Endodermal cell (in vitro differentiated cells): ENCODE data around the gene HEY2. TPM values are rescaled to one million over a fixed set of nuclear protein-coding genes. Genes with fewer than 3 reads are reported as not detected.
"Not testable (repeated sequence)": the region's sequence is repeated elsewhere in the genome, so short reads cannot be mapped to it uniquely, and the experiment has no call there.

ENCODE experiments used
- DNase-seq: peaks from one replicate; pipeline ENCODE4 v3.0.0-alpha.2; 2017
- H3K27ac ChIP-seq: 2 replicates; pipeline ENCODE4 v1.5.1; 2013; ENCODE audit warnings: mild to moderate bottlenecking, low read depth, low read length, moderate library complexity
- H3K27me3 ChIP-seq: 2 replicates; pipeline ENCODE4 v1.6.1; 2013; ENCODE audit warnings: mild to moderate bottlenecking, low read length, moderate library complexity; ENCODE audit not compliant: insufficient read depth, control insufficient read depth, poor library complexity, severe bottlenecking
- H3K36me3 ChIP-seq: 2 replicates; pipeline ENCODE4 v1.7.0; 2013; ENCODE audit warnings: mild to moderate bottlenecking, low read length, moderate library complexity; ENCODE audit not compliant: control insufficient read depth, insufficient read depth
- H3K4me1 ChIP-seq: one replicate; pipeline ENCODE4 v1.7.0; 2013; ENCODE audit warnings: low read length; ENCODE audit not compliant: control insufficient read depth, insufficient read depth
- H3K4me3 ChIP-seq: 2 replicates; pipeline ENCODE4 v1.5.1; 2013; ENCODE audit warnings: mild to moderate bottlenecking, low read length, moderate library complexity
- H3K9ac ChIP-seq: 2 replicates; pipeline ENCODE4 v1.6.1; 2013; ENCODE audit warnings: mild to moderate bottlenecking, low read length, moderate library complexity; ENCODE audit not compliant: poor library complexity, severe bottlenecking; ENCODE audit errors: extremely low read depth
- H3K9me3 ChIP-seq: 2 replicates; pipeline ENCODE4 v1.6.1; 2013; ENCODE audit warnings: mild to moderate bottlenecking, low read length, moderate library complexity; ENCODE audit not compliant: control insufficient read depth
- H3K27ac Mint-ChIP-seq: 2 replicates; pipeline ENCODE4 v1.8.0; 2020; ENCODE audit warnings: mixed read lengths
- H3K27me3 Mint-ChIP-seq: 2 replicates; pipeline ENCODE4 v1.8.0; 2021; ENCODE audit warnings: mild to moderate bottlenecking, mixed read lengths; ENCODE audit not compliant: insufficient read depth
- H3K36me3 Mint-ChIP-seq: 2 replicates; pipeline ENCODE4 v1.8.0; 2020; ENCODE audit warnings: low read depth, mixed read lengths
- H3K4me1 Mint-ChIP-seq: 2 replicates; pipeline ENCODE4 v1.8.0; 2020; ENCODE audit warnings: mixed read lengths
- H3K4me3 Mint-ChIP-seq: 2 replicates; pipeline ENCODE4 v1.8.0; 2020; ENCODE audit warnings: mild to moderate bottlenecking, moderate library complexity, mixed read lengths
- H3K9me3 Mint-ChIP-seq: 2 replicates; pipeline ENCODE4 v1.8.0; 2020; ENCODE audit warnings: mild to moderate bottlenecking, mixed read lengths
- CTCF ChIP-seq: fragments of 200-600 bp; sonication (generic); conservative IDR thresholded peaks from 2 replicates; pipeline ENCODE4 v1.5.0; 2021; ENCODE audit warnings: antibody characterized with exemption, mild to moderate bottlenecking
- WGBS, 2 experiments: methylation state at CpG; one replicate each; pipeline versions ENCODE4 v1.1.5 to v1.1.7; 2013; ENCODE audit warnings: missing lambda C conversion rate in 2 of 2, mixed read lengths in 1 of 2; ENCODE audit not compliant: insufficient coverage in 1 of 2, insufficient read length in 1 of 2; 5-methylcytosine and 5-hydroxymethylcytosine counted together
- total RNA-seq, 2 donors: library from RNA; stranded (reverse); fragmentation: NEBNext Ultra II Directional in 1 of 2; extraction: Animal tissue kit (Norgen Biotek cat#: 25700) in 1 of 2; gene quantifications; 2 replicates in 1 of 2; 3 replicates in 1 of 2; pipeline ENCODE4 v1.2.1, GENCODE V29; 2021

HEY2 gene
- total RNA-seq, 2 donors from 2014 or later: 2.3 to 4.3 TPM

GRCh38 chr6:125802383-125802782 lies 53.0 kb downstream of the HEY2 start:
- no peaks in the 10 kb centered on the region for H3K27me3 Mint-ChIP-seq
- no peak for DNase-seq
- no peak for TF ChIP-seq CTCF
- Histone ChIP-seq H3K4me1 (no peaks in the 10 kb centered on the region), H3K9ac (no peak overlapping the region), H3K9me3 (no peaks in the 10 kb centered on the region), H3K36me3 (no peaks in the 10 kb centered on the region), H3K27me3 (no peaks in the 10 kb centered on the region), H3K4me3 (no peak overlapping the region), H3K27ac (no peak overlapping the region)
- H3K27ac Mint-ChIP-seq: no peak overlapping the region
- no peaks in the 10 kb centered on the region for H3K9me3 Mint-ChIP-seq
- H3K4me3 Mint-ChIP-seq: no peak overlapping the region
- H3K36me3 Mint-ChIP-seq: no peaks in the 10 kb centered on the region
- no peaks in the 10 kb centered on the region for H3K4me1 Mint-ChIP-seq
- 90 to 91% methylated on average over 2 of the region's 2 CpGs for WGBS, 2 experiments

- H3K4me1 ChIP-seq: no peaks in the 10 kb centered on the region
- no peaks in the 10 kb centered on the region for H3K4me1 Mint-ChIP-seq
- H3K27ac Mint-ChIP-seq: no peak overlapping the region
- TF ChIP-seq CTCF: no peak
- 86% methylated on average over 2 to 4 of the region's 4 CpGs for WGBS, 2 experiments
- H3K9me3 ChIP-seq: no peaks in the 10 kb centered on the region
- no peaks in the 10 kb centered on the region for H3K9me3 Mint-ChIP-seq
- no peak for DNase-seq
- H3K36me3 Mint-ChIP-seq: no peaks in the 10 kb centered on the region
- H3K36me3 ChIP-seq: no peaks in the 10 kb centered on the region
- no peaks in the 10 kb centered on the region for H3K27me3 ChIP-seq
- no peak overlapping the region for H3K4me3 ChIP-seq
- no peak overlapping the region for H3K9ac ChIP-seq
- no peak overlapping the region for H3K27ac ChIP-seq
- no peak overlapping the region for H3K4me3 Mint-ChIP-seq
- no peaks in the 10 kb centered on the region for H3K27me3 Mint-ChIP-seq
Observed at GRCh38 chr6:125802943-125803377, 53.5 kb downstream of the HEY2 start.

DNA sequence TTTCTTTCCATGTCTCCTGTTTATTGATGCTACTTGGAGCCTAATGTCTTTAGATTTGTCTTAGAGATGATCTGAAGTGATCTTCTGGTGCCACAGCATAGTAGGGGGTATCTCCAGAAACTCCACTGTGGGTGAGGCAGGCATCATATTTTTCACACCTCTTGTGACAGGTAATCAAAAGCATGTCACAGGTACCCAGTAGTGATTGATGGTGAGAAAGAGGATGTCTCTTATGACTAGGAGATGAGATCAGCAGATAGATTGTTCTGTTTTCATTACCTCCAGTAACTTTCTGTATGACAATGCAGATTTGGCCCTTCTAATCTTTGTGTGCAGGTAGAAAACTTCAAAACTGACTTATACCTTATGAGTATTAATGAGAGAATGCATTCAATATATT lies 54.8 kb downstream of the HEY2 start:
- TF ChIP-seq CTCF: no peak
- Mint-ChIP-seq H3K27ac (no peak overlapping the region), H3K4me1 (no peaks in the 10 kb centered on the region), H3K9me3 (no peaks in the 10 kb centered on the region), H3K4me3 (no peak overlapping the region), H3K36me3 (no peaks in the 10 kb centered on the region), H3K27me3 (no peaks in the 10 kb centered on the region)
- Histone ChIP-seq H3K27ac (no peak overlapping the region), H3K36me3 (no peaks in the 10 kb centered on the region), H3K4me1 (no peaks in the 10 kb centered on the region), H3K9ac (no peak overlapping the region), H3K4me3 (no peak overlapping the region), H3K9me3 (no peaks in the 10 kb centered on the region), H3K27me3 (no peaks in the 10 kb centered on the region)
- DNase-seq: no peak

DNA sequence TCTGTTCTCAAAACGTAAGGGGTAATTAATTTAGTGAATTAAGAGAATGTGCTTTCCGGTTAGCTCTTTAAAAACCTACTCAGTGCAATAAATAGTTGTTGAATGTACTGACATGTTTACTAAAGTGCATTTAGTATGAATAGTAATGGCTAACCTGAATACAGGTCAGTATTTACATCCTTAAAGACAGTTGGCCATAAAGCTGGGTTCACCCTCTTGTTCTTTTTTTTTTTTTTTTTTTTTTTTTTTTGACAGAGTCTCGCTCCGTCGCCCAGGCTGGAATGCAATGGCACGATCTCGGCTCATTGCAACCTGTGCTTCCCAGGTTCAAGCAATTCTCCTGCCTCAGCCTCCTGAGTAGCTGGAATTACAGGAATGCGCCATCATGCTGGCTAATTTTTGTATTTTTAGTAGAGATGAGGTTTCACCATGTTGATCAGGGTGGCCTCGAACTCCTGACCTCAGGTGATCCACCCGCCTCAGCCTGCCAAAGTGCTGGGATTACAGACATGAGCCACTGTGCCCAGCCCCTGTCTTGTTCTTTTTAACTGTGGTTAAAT lies 55.5 kb downstream of the HEY2 start:
- H3K9me3 ChIP-seq, H3K27me3 ChIP-seq, H3K4me3 Mint-ChIP-seq, H3K27me3 Mint-ChIP-seq, H3K4me1 ChIP-seq, H3K36me3 ChIP-seq, H3K27ac Mint-ChIP-seq, DNase-seq, H3K4me1 Mint-ChIP-seq, H3K4me3 ChIP-seq, H3K9ac ChIP-seq, H3K36me3 Mint-ChIP-seq, H3K9me3 Mint-ChIP-seq, H3K27ac ChIP-seq: not testable (repeated sequence)
- WGBS, 2 experiments: 94 to 96% methylated on average over 8 to 10 of the region's 10 CpGs
